Kidney (tissue), 14 donors: ENCODE results near the gene PTBP1. TPM values are rescaled to one million over a fixed set of nuclear protein-coding genes. Genes with fewer than 3 reads are reported as not detected.

Source experiments
- DNase-seq, 5 donors: peaks; one replicate each; pipeline ENCODE4 v3.0.0-alpha.2; 2013 to 2020
- FAIRE-seq: peaks from 2 replicates; lab custom pipeline; 2012; peaks lifted over from hg19 to GRCh38; lab: Jason Lieb, UNC
- H3K27ac ChIP-seq, 2 donors: one replicate each; pipeline ENCODE4 v1.7.0; 2013; ENCODE audit warnings: low read depth in 2 of 2, low read length in 2 of 2, inconsistent platforms in 1 of 2
- H3K27me3 ChIP-seq: one replicate; pipeline ENCODE4 v1.7.1; 2013; ENCODE audit warnings: low read length, inconsistent platforms; ENCODE audit not compliant: control insufficient read depth, insufficient read depth
- H3K36me3 ChIP-seq, 3 donors: one replicate each; pipeline versions ENCODE4 v1.7.0 to v1.7.1; 2013; ENCODE audit warnings: low read length in 3 of 3, control low read depth in 1 of 3, inconsistent platforms in 1 of 3; ENCODE audit not compliant: insufficient read depth in 3 of 3, control insufficient read depth in 2 of 3
- H3K4me1 ChIP-seq, 3 donors: one replicate each; pipeline versions ENCODE4 v1.7.0 to v1.7.1; 2013; ENCODE audit warnings: low read length in 3 of 3, inconsistent platforms in 1 of 3, low read depth in 1 of 3; ENCODE audit not compliant: control insufficient read depth in 2 of 3, insufficient read depth in 2 of 3
- H3K4me3 ChIP-seq, 3 donors: one replicate each; pipeline versions ENCODE4 v1.7.0 to v1.8.1; 2013; ENCODE audit warnings: low read length in 3 of 3, control low read depth in 1 of 3, inconsistent platforms in 1 of 3
- H3K9ac ChIP-seq, 3 donors: one replicate each; pipeline versions ENCODE4 v1.7.0 to v1.7.1; 2013; ENCODE audit warnings: low read length in 3 of 3, control low read depth in 1 of 3, inconsistent platforms in 1 of 3
- H3K9me3 ChIP-seq, 3 donors: one replicate each; pipeline versions ENCODE4 v1.7.0 to v1.7.1; 2013; ENCODE audit warnings: low read length in 3 of 3, control low read depth in 1 of 3, inconsistent platforms in 1 of 3; ENCODE audit not compliant: control insufficient read depth in 2 of 3, insufficient read depth in 1 of 3
- intact Hi-C: fragments of 100-400 bp; cut with DNase I; formaldehyde crosslinking; loops from one replicate; pipeline ENCODE4 v1.11.1; 2022
- polyA plus RNA-seq: library from polyadenylated mRNA; stranded (reverse); fragments of 350-450 nt; fragmentation: Illumina TruSeq; extraction: RNeasy Lipid Tissue Mini Kit (QIAGEN cat#74804); gene quantifications from one replicate; pipeline ENCODE4 v1.2.3, GENCODE V29; 2014; ENCODE audit warnings: low read depth, low replicate concordance; ENCODE audit not compliant: insufficient read depth
- total RNA-seq: library from RNA; stranded (reverse); fragmentation: NEBNext Ultra II Directional; extraction: Animal tissue kit (Norgen Biotek cat#: 25700); gene quantifications from one replicate; pipeline ENCODE4 v1.2.1, GENCODE V29; 2021
- TF ChIP-seq, protein P1 (sequence below): IDR thresholded peaks from 3 replicates; pipeline ENCODE4 v1.5.1; 2012; ENCODE audit warnings: mild to moderate bottlenecking, moderate library complexity, borderline replicate concordance; ENCODE audit not compliant: insufficient read depth; ENCODE audit errors: extremely low read depth
- donor health status: control.
- donor health status: control.
- donor health status: control.
- donor health status: control.
- donor health status: control.
- donor health status: DM: yes; HTN: yes; CAD: no.
- donor health status: Normal renal cell carcinoma (clear cell type).

Gene PTBP1
- total and polyA plus RNA-seq, 2 donors from 2014 or later = 102 to 339 TPM

DNA sequence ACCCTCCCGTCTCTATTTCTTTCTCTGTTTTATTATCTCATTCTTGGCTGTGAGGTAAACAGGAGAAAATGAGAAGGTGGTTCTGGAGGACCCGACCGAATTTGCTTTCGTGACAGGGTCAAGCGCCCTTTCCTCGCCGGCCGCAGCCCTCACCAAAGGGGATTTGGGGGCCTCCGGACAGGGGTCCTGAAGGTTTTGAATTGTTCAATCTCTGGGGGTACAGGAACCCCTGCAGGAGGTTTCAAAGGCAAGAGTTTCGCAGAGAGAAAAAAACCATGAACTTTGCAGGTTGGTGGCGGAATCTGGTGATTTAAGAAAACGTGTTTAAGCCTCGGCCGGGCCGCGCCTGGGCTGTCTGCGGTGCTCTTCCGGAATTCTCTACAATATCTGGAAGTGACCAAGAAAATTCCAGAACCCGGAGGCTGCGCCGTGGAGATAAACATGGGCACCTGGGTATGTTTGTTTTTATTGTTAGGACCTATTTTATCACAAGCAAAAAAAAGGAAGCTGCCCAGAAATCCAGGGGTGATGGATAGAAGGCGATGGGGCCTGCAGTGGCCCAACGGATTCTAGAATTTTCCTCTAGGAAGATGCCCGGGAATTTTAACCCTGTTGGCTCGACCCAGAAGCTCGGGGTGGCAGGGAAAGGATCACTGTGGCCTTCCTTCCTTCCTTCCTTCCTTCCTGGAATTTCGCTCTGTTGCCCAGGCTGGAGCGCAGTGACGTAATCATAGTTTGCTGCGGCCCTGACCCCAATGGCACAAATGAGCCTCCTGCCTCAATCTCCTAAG, 14.2 kb upstream of the PTBP1 start:
- peak overlapping the region; percentile 71 to 84 for H3K27ac ChIP-seq

DNA sequence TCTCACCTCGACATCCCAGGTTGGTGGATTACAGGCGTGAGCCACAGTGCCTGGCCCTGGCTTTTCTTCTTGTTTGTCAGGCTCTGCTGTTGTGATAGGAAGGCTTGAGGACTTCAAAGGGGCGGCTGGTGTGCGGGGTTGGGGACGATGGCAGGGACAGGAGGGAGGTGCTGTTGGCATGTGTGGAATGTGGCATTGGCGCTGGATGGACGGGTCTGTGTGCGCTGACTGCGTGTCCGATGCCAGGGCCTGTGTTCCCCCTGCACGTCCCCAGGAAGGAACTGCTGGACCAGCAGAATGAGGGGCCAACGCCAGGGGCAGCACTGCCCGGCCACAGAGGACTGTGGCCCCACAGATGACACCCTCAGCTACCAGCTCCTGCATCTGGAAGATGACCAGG, 12.7 kb upstream of the PTBP1 start:
- no peak overlapping the region for H3K9ac ChIP-seq
- H3K9me3 ChIP-seq = no peaks in the 10 kb centered on the region
- peak in 3 of 5 donors; percentile 35 to 61 (median 59) for DNase-seq
- no peaks in the 10 kb centered on the region for H3K36me3 ChIP-seq
- TF ChIP-seq, protein P1, sequence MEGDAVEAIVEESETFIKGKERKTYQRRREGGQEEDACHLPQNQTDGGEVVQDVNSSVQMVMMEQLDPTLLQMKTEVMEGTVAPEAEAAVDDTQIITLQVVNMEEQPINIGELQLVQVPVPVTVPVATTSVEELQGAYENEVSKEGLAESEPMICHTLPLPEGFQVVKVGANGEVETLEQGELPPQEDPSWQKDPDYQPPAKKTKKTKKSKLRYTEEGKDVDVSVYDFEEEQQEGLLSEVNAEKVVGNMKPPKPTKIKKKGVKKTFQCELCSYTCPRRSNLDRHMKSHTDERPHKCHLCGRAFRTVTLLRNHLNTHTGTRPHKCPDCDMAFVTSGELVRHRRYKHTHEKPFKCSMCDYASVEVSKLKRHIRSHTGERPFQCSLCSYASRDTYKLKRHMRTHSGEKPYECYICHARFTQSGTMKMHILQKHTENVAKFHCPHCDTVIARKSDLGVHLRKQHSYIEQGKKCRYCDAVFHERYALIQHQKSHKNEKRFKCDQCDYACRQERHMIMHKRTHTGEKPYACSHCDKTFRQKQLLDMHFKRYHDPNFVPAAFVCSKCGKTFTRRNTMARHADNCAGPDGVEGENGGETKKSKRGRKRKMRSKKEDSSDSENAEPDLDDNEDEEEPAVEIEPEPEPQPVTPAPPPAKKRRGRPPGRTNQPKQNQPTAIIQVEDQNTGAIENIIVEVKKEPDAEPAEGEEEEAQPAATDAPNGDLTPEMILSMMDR = no peak
- intact Hi-C loops = no loop called here
- H3K4me3 ChIP-seq = peak overlapping the region in 1 of 3 donors; percentile 60
- FAIRE-seq = no peak
- peaks cover 0 to 18% (median 0%) of the 10 kb centered on the region in 3 donors for H3K4me1 ChIP-seq
- peak overlapping the region in 1 of 2 donors; percentile 36 for H3K27ac ChIP-seq
- H3K27me3 ChIP-seq = no peaks in the 10 kb centered on the region

More for the DNA sequence above, 14.2 kb upstream of the PTBP1 start:
- peak overlapping the region; percentile 26 to 60 (median 38) for H3K4me3 ChIP-seq
- FAIRE-seq (no peak), DNase-seq (peak in 3 of 5 donors; percentile 30 to 55 (median 37))
- intact Hi-C loops = no loop called here
- peaks cover 0 to 16% (median 0%) of the 10 kb centered on the region in 3 donors for H3K4me1 ChIP-seq
- H3K9ac ChIP-seq = peak overlapping the region in 2 of 3 donors; percentile 33 to 69
- H3K9me3 ChIP-seq = no peaks in the 10 kb centered on the region
- no peaks in the 10 kb centered on the region for H3K27me3 ChIP-seq
- TF ChIP-seq, protein P1 = no peak
- no peaks in the 10 kb centered on the region for H3K36me3 ChIP-seq

DNA sequence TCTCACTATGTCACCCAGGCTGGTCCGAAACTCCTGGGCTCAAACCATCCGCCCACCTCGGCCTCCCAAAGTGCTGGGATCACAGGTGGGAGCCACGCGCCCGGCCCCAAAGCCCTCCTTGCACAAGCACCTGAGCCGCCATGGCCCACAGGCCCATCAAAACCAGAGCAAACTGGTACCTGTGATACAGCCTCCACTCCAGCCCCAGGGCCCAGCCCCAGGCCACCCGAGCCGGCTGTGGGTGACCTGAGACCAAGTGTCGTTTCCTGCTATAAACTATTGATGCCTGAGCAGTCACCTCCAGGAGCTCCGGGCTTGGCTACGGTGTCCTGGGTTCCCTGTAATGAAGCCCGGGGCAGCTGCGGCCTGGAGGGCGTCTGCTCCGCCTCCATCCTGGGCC, 9.7 kb upstream of the PTBP1 start:
- Histone ChIP-seq H3K27ac (no peak overlapping the region), H3K4me1 (peaks cover 0 to 16% (median 0%) of the 10 kb centered on the region in 3 donors)

More for the DNA sequence above, 9.7 kb upstream of the PTBP1 start:
- DNase-seq (peak in 3 of 5 donors; percentile 49 to 70 (median 66)), FAIRE-seq (no peak)
- H3K27me3 ChIP-seq = no peaks in the 10 kb centered on the region
- H3K4me3 ChIP-seq = no peak overlapping the region
- no peak overlapping the region for H3K9ac ChIP-seq
- no peaks in the 10 kb centered on the region for H3K36me3 ChIP-seq
- no peaks in the 10 kb centered on the region for H3K9me3 ChIP-seq
- intact Hi-C loops = no loop called here
- TF ChIP-seq, protein P1 = no peak
